ENCODE results near the gene POGK. TPM values are rescaled to one million over a fixed set of nuclear protein-coding genes. Genes with fewer than 3 reads are reported as not detected.

Gene POGK
- total and polyA plus RNA-seq, 10 of the 15 experiments (the other 5 are each of a cell fraction or from before 2014, with no cell fraction given), result 5.3 to 34.6 (median 18.7) TPM

GRCh38 chr1:166844791-166845190 is 5.5 kb downstream of the POGK start:
- CTCF ChIA-PET, result no interaction called here
- Histone ChIP-seq H3K36me3 (ENCODE audit: control insufficient read depth in 2 of 2, insufficient read depth in 2 of 2, low read length in 1 of 2) (peaks cover 25 to 51% of the 10 kb centered on the region in 2 experiments), H3K9ac (ENCODE audit: control insufficient read depth, insufficient read depth, low read length) (no peak overlapping the region), H3K27me3 (replicated peaks in 1 of 2; ENCODE audit: control insufficient read depth in 2 of 2, insufficient read depth in 2 of 2, low read length in 1 of 2) (no peaks in the 10 kb centered on the region), H3K9me3 (replicated peaks; ENCODE audit: control insufficient read depth, insufficient read depth, low read length) (no peaks in the 10 kb centered on the region), H3K4me1 (ENCODE audit: control insufficient read depth, insufficient read depth, low read length) (peaks cover 5% of the 10 kb centered on the region; the same call in 1 of the 2 replicates), H3K27ac (ENCODE audit: control insufficient read depth, insufficient read depth) (no peak overlapping the region), H2AFZ (ENCODE audit: control insufficient read depth, low read depth, low read length) (no peak overlapping the region), H3K79me2 (ENCODE audit: control insufficient read depth, insufficient read depth, low read length) (peaks cover 17% of the 10 kb centered on the region), H4K20me1 (ENCODE audit: control insufficient read depth, insufficient read depth) (no peaks in the 10 kb centered on the region; the same call in 1 of the 2 replicates), H3K4me2 (ENCODE audit: control insufficient read depth, insufficient read depth) (no peak overlapping the region), H3K4me3 (no peak overlapping the region)
- DNase-seq (ENCODE audit: low read depth, low spot score) (no peak), FAIRE-seq (no peak), ATAC-seq (no peak)
- in situ Hi-C loops (cut with MboI), result no loop called here
- WGBS (ENCODE audit: insufficient coverage, insufficient replicate concordance, low lambda C conversion rate, missing lambda C conversion rate), result 81% methylated on average over 7 of the region's 7 CpGs
- SMC1A ChIA-PET (ENCODE audit: uncharacterized antibody, unreplicated experiment), result interaction anchor here (0.7 to 1.2 kb wide), 2 partner anchors 21 to 284 kb away, joined by 3 read pairs; no protein-coding TSS in a partner anchor
- POLR2A ChIA-PET, result no interaction called here
- BruUV-seq (replicated peaks), result no TSS peak
- RAD21 ChIA-PET (ENCODE audit: unreplicated experiment), result interaction anchor here (1.3 kb wide), 1 partner anchor 25 kb away, joined by 5 read pairs; no protein-coding TSS in a partner anchor
- intact Hi-C loops (cut with micrococcal nuclease; ENCODE audit: unreplicated experiment), result no loop called here
- TF ChIP-seq HSF1 (IDR thresholded peaks at IDR 0.05; ENCODE audit: low read depth, low read length), result no peak
- no peak for TF ChIP-seq RAD21 (IDR thresholded peaks at IDR 0.05; ENCODE audit: insufficient read depth, low read depth, low read length)
- TF ChIP-seq CEBPB (IDR thresholded peaks at IDR 0.05; ENCODE audit: borderline replicate concordance in 1 of 2, low read depth in 2 of 2, low read length in 2 of 2), result no peak
- TF ChIP-seq TCF7 (IDR thresholded peaks at IDR 0.05; ENCODE audit: borderline replicate concordance), result no peak
- no peak for TF ChIP-seq EED (IDR thresholded peaks at IDR 0.05; ENCODE audit: low read depth)
- no peak for TF ChIP-seq ZNF207 (IDR thresholded peaks at IDR 0.05; ENCODE audit: borderline replicate concordance)
- TF ChIP-seq NR2C2 (IDR thresholded peaks at IDR 0.05; ENCODE audit: borderline replicate concordance, control insufficient read depth, insufficient read length, low read depth), result no peak
- no peak for TF ChIP-seq ATF7 (IDR thresholded peaks at IDR 0.05; ENCODE audit: low read depth)
- no peak for TF ChIP-seq ZBTB4 (CRISPR knock-in tag; IDR thresholded peaks at IDR 0.05)
- no peak for TF ChIP-seq IRF5 (IDR thresholded peaks at IDR 0.05; ENCODE audit: borderline replicate concordance)
- no peak for TF ChIP-seq SUZ12 (IDR thresholded peaks at IDR 0.05; ENCODE audit: unreplicated experiment)
- TF ChIP-seq ZZZ3 (IDR thresholded peaks at IDR 0.05; ENCODE audit: control insufficient read depth, insufficient read length, low read depth), result no peak
- no peak for TF ChIP-seq IKZF1 (conservative IDR thresholded peaks at IDR 0.05)
- no peak for TF ChIP-seq GABPA (IDR thresholded peaks at IDR 0.05; ENCODE audit: low read depth)
- TF ChIP-seq KLF5 (IDR thresholded peaks at IDR 0.05; ENCODE audit: partially characterized antibody), result no peak
- no peak for TF ChIP-seq ZNF274 (IDR thresholded peaks at IDR 0.05; ENCODE audit: insufficient read depth, insufficient read length)
